K562 (cell line): ENCODE results near the gene SIGLEC11. TPM values are rescaled to one million over a fixed set of nuclear protein-coding genes. Genes with fewer than 3 reads are reported as not detected.
A peak's percentile ranks its signal among the peaks of the same experiment; 100 is the strongest.

ENCODE experiments used
- ATAC-seq: fragments of 200-7000 bp; cut with Tn5 transposase; 3 replicates; pipeline ENCODE4 v1.9.1; 2020; ENCODE audit warnings: moderate library complexity
- BruUV-seq: library from RNA; stranded (reverse); fragments of 400-500 nt; replicated peaks from 2 replicates; lab custom pipeline; 2021; lab: Mats Ljungman, UMichigan
- CTCF ChIA-PET: fragments of 300-600 bp; formaldehyde crosslinking; extraction: SDS; loops from one replicate; lab custom pipeline; 2021; ENCODE audit warnings: low intra/inter-chr PET ratio; lab: Yijun Ruan, JAX
- POLR2A ChIA-PET: fragments of 300-600, 350-650 bp; sonication (Branson Sonifier 250); formaldehyde crosslinking; extraction: SDS; loops from one replicate; lab custom pipeline; 2021; ENCODE audit warnings: antibody characterized with exemption, inconsistent platforms; lab: Yijun Ruan, JAX
- DNase-seq, 4 experiments: peaks; one replicate each; pipeline versions ENCODE4 v3.0.0 to v3.0.0-alpha.2; 2011 to 2018; ENCODE audit warnings: low spot score in 3 of 4, mixed read lengths in 3 of 4; ENCODE audit errors: extremely low read depth in 1 of 4
- FAIRE-seq: peaks from 2 replicates; lab custom pipeline; 2011; peaks lifted over from hg19 to GRCh38; lab: Jason Lieb, UNC
- H2AFZ ChIP-seq: 2 replicates; pipeline ENCODE4 v1.6.0; 2011; ENCODE audit warnings: low read depth, low read length, control low read depth, inconsistent platforms
- H3K27ac ChIP-seq: fragments of 200-600 bp; 3 replicates; pipeline ENCODE4 v1.8.0; 2011; ENCODE audit warnings: low read depth, mild to moderate bottlenecking, control low read depth, inconsistent platforms, low read length, moderate library complexity, mixed read lengths; ENCODE audit errors: extremely low read depth
- H3K27me3 ChIP-seq, 2 experiments: fragments of 300-600 bp in 1 of 2; 2 replicates in 1 of 2; 3 replicates in 1 of 2; pipeline versions ENCODE4 v1.6.0 to v1.8.0; 2011; ENCODE audit warnings: inconsistent platforms in 2 of 2, low read length in 2 of 2, mild to moderate bottlenecking in 1 of 2, mixed read lengths in 1 of 2, moderate library complexity in 1 of 2; ENCODE audit not compliant: control insufficient read depth in 2 of 2, insufficient read depth in 2 of 2
- H3K36me3 ChIP-seq: fragments of 300-600 bp; 3 replicates; pipeline ENCODE4 v1.8.0; 2011; ENCODE audit warnings: mild to moderate bottlenecking, low read length, inconsistent platforms; ENCODE audit not compliant: control insufficient read depth, insufficient read depth
- H3K4me1 ChIP-seq, 2 experiments: fragments of 200-600 bp in 1 of 2; replicated peaks in 1 of 2; 2 replicates in 1 of 2; 3 replicates in 1 of 2; pipeline versions ENCODE4 v1.5.1 to v1.8.0; 2011; ENCODE audit warnings: inconsistent platforms in 2 of 2, low read length in 2 of 2, mild to moderate bottlenecking in 1 of 2, mixed read lengths in 1 of 2, moderate library complexity in 1 of 2; ENCODE audit not compliant: control insufficient read depth in 2 of 2, insufficient read depth in 2 of 2
- H3K4me2 ChIP-seq: 2 replicates; pipeline ENCODE4 v1.6.1; 2011; ENCODE audit warnings: low read length, control low read depth, inconsistent platforms, mixed read lengths; ENCODE audit not compliant: insufficient read depth
- H3K4me3 ChIP-seq: fragments of 200-600 bp; sonication (generic), shearing (Covaris generic); 2 replicates; pipeline ENCODE4 v1.5.1; 2016; ENCODE audit warnings: control low read depth, inconsistent platforms
- H3K79me2 ChIP-seq: fragments of 200-600 bp; 3 replicates; pipeline ENCODE4 v1.8.0; 2011; ENCODE audit warnings: low read length, inconsistent platforms; ENCODE audit not compliant: control insufficient read depth, insufficient read depth
- H3K9ac ChIP-seq, 2 experiments: 2 replicates each; pipeline versions ENCODE4 v1.6.0 to v1.6.1; 2011; ENCODE audit warnings: low read depth in 2 of 2, low read length in 2 of 2, control low read depth in 1 of 2, inconsistent platforms in 1 of 2, mild to moderate bottlenecking in 1 of 2, mixed read lengths in 1 of 2; ENCODE audit not compliant: insufficient read depth in 1 of 2
- H3K9me1 ChIP-seq: one replicate; pipeline ENCODE4 v1.6.0; 2011; ENCODE audit warnings: inconsistent platforms, mild to moderate bottlenecking, low read length, moderate library complexity; ENCODE audit not compliant: control insufficient read depth, insufficient read depth
- H3K9me3 ChIP-seq: replicated peaks from 2 replicates; pipeline ENCODE4 v1.5.1; 2011; ENCODE audit warnings: low read depth, low read length, inconsistent platforms; ENCODE audit not compliant: control insufficient read depth, insufficient read depth
- H4K20me1 ChIP-seq: replicated peaks from 2 replicates; pipeline ENCODE4 v1.6.1; 2011; ENCODE audit warnings: low read length, inconsistent platforms, mixed read lengths; ENCODE audit not compliant: control insufficient read depth, insufficient read depth
- ERF ChIP-seq: fragments of 450-650 bp; formaldehyde crosslinking; IDR thresholded peaks from 2 replicates; pipeline ENCODE4 v1.4.0; 2020; ENCODE audit warnings: mild to moderate bottlenecking, mixed read lengths
- KLF6 ChIP-seq: fragments of 250-450 bp; sonication (Bioruptor Pico); IDR thresholded peaks from 2 replicates; pipeline ENCODE4 v1.4.0; 2020; ENCODE audit warnings: mild to moderate bottlenecking, moderate library complexity, borderline replicate concordance
- MAZ ChIP-seq, 2 experiments: fragments of 450-650 bp in 1 of 2; sonication (generic) in 1 of 2; formaldehyde crosslinking; IDR thresholded peaks in 1 of 2; conservative IDR thresholded peaks in 1 of 2; 2 replicates each; pipeline versions ENCODE4 v1.4.0 to v1.5.0; 2020; ENCODE audit warnings: mild to moderate bottlenecking in 1 of 2, missing genetic modification reagents in 1 of 2
- MYC ChIP-seq, 2 experiments: fragments of 250-450 bp in 1 of 2; sonication (Bioruptor Pico) in 1 of 2; IDR thresholded peaks; 2 replicates each; pipeline versions ENCODE4 v1.5.1 to v1.6.1; 2012 to 2021; ENCODE audit warnings: low read depth in 2 of 2, borderline replicate concordance in 1 of 2, improper control_type of control experiment in 1 of 2, low read length in 1 of 2, mild to moderate bottlenecking in 1 of 2, moderate library complexity in 1 of 2
- NFXL1 ChIP-seq: fragments of 450-650 bp; formaldehyde crosslinking; IDR thresholded peaks from 2 replicates; pipeline ENCODE4 v1.4.0; 2021; ENCODE audit warnings: mild to moderate bottlenecking
- POLR2A ChIP-seq: fragments of 450-650 bp; conservative IDR thresholded peaks from 2 replicates; pipeline ENCODE4 v1.6.1; 2016
- POLR2G ChIP-seq: fragments of 200-400 bp; formaldehyde crosslinking; IDR thresholded peaks from 2 replicates; pipeline ENCODE4 v1.6.1; 2017; ENCODE audit warnings: low read depth, mild to moderate bottlenecking, antibody characterized with exemption, low read length, moderate library complexity
- RCOR1 ChIP-seq, 2 experiments: IDR thresholded peaks; 2 replicates each; pipeline ENCODE4 v1.6.1; 2012; ENCODE audit warnings: low read depth in 2 of 2, low read length in 2 of 2, borderline replicate concordance in 1 of 2, improper control_type of control experiment in 1 of 2
- RHOXF2B ChIP-seq: fragments of 250-450 bp; sonication (Bioruptor Pico); conservative IDR thresholded peaks from 2 replicates; pipeline ENCODE4 v1.5.1; 2021
- TBP ChIP-seq: optimal IDR thresholded peaks from 2 replicates; pipeline ENCODE3; 2011; ENCODE audit warnings: low read depth, low read length, improper control_type of control experiment
- TEAD1 ChIP-seq, 2 experiments: fragments of 450-650 bp in 1 of 2; sonication (generic) in 1 of 2; formaldehyde crosslinking; IDR thresholded peaks; 2 replicates each; pipeline versions ENCODE4 v1.4.0 to v1.8.0; 2020 to 2022; ENCODE audit warnings: mild to moderate bottlenecking in 2 of 2, missing genetic modification reagents in 1 of 2
- ZNF41 ChIP-seq: fragments of 250-450 bp; sonication (Bioruptor Pico); conservative IDR thresholded peaks from 2 replicates; pipeline ENCODE4 v1.4.0; 2020; ENCODE audit warnings: mild to moderate bottlenecking
- ZNF696 ChIP-seq: fragments of 250-450 bp; sonication (Bioruptor Pico); conservative IDR thresholded peaks from 2 replicates; pipeline ENCODE4 v1.4.0; 2020; ENCODE audit warnings: mild to moderate bottlenecking, moderate library complexity
- WGBS: fragments of 100-300 bp; shearing (Covaris generic); methylation state at CpG from one replicate; pipeline ENCODE4 v1.1.6; 2016; ENCODE audit warnings: low coverage, mixed read lengths; ENCODE audit not compliant: insufficient coverage; ENCODE audit errors: missing lambda C conversion rate; 5-methylcytosine and 5-hydroxymethylcytosine counted together
- in situ Hi-C: fragments of 300-500 bp; cut with MboI; formaldehyde crosslinking; loops from 4 replicates; pipeline ENCODE4 v1.15.0; 2018; ENCODE audit warnings: inconsistent platforms, mixed read lengths
- intact Hi-C: fragments of 100-400 bp; cut with micrococcal nuclease; formaldehyde crosslinking; loops from 2 replicates; pipeline ENCODE4 v1.14.2; 2022
- polyA plus RNA-seq, 8 experiments: library from polyadenylated mRNA; depleted of rRNA in 4 of 8; stranded (reverse) in 5 of 8; unstranded in 3 of 8; fragments of >200 nt; fragmentation: Nextera tagmentation in 2 of 8; fragmentation: Illumina TruSeq in 1 of 8; extraction: Ambion mirVana in 2 of 8; extraction: Trizol in 1 of 8; gene quantifications; 2 replicates each; pipeline versions ENCODE4 v1.2.1 to v1.2.3, GENCODE V29; 2011 to 2014; ENCODE audit warnings: inconsistent platforms in 1 of 8, missing spikeins in 1 of 8
- total RNA-seq, 7 experiments: library from RNA; depleted of rRNA in 6 of 7; stranded (reverse); fragments of >200 nt in 6 of 7; fragmentation: Illumina TruSeq in 2 of 7; extraction: Trizol in 2 of 7; gene quantifications; 2 replicates each; pipeline versions ENCODE4 v1.2.1 to v1.2.3, GENCODE V29; 2011 to 2021; ENCODE audit warnings: low replicate concordance in 1 of 7
- TF ChIP-seq, protein P1 (sequence below): fragments of 450-650 bp; formaldehyde crosslinking; IDR thresholded peaks from 2 replicates; pipeline ENCODE4 v1.4.0; 2020; ENCODE audit warnings: mild to moderate bottlenecking, moderate library complexity
- TF ChIP-seq, protein P2 (sequence below), 2 experiments: fragments of 450-650 bp; IDR thresholded peaks; 2 replicates each; pipeline ENCODE4 v1.6.1; 2018; ENCODE audit warnings: mild to moderate bottlenecking in 2 of 2, low read depth in 1 of 2; ENCODE audit not compliant: partially characterized antibody in 2 of 2

Gene SIGLEC11
- total and polyA plus RNA-seq, 9 of the 15 experiments (the other 6 are each of a cell fraction or from before 2014, with no cell fraction given): not detected

DNA sequence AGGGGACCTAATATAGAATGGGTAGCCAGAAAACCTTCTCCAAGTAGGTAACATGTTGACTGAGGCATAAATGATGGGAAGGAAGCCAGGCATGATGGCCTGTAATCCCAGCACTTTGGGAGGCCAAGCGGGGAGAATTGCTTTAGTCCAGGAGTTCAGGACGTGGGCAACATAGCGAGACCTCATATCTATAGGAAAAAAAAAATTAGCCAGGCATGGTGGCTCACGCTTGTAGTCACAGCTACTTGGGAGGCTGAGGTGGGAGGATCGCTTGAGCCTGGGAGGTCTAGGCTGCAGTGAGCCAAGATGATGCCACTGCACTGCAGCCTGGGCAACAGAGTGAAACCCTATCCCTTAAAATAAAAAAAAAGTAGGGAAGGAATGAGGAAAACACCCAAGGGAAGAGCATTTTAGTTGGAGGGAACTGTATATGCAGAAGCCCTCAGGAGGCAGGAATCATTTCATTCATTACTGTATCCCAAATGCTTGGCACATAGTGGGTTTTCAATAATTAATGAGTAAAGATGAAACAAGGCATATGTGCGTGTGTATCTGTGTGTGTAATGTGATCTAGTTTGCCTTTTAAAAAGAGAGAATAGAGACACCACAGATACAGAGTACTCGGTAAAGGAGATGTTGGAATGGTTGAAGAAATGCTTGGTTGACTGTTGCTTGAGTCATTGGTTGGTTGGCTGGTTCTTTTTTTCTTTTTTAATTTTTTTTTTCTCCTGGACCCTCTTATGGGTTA is 29.5 kb downstream of the SIGLEC11 start:
- WGBS: 92% methylated on average over 7 of the region's 7 CpGs
- POLR2A ChIA-PET: interaction anchor here (6.4 kb wide), 1 partner anchor 17 kb away, joined by 105 read pairs; no protein-coding TSS in a partner anchor
- no peak overlapping the region for H2AFZ ChIP-seq
- H3K79me2 ChIP-seq: peaks cover 46% of the 10 kb centered on the region
- in situ Hi-C loops (loop anchor here (10.0 kb wide), 1 partner anchor 163 kb away; no protein-coding TSS in a partner anchor), intact Hi-C loops (no loop called here)
- CTCF ChIA-PET: no interaction called here
- DNase-seq (no peak), FAIRE-seq (no peak), ATAC-seq (no peak)
- H3K9ac ChIP-seq: no peak overlapping the region
- no peaks in the 10 kb centered on the region for H3K27me3 ChIP-seq
- H3K9me3 ChIP-seq: no peaks in the 10 kb centered on the region
- H3K4me1 ChIP-seq: peaks cover 22 to 50% of the 10 kb centered on the region in 2 experiments
- no peak overlapping the region for H3K27ac ChIP-seq
- H4K20me1 ChIP-seq: peaks cover 12% of the 10 kb centered on the region
- peaks cover 5% of the 10 kb centered on the region for H3K9me1 ChIP-seq
- no TSS peak for BruUV-seq
- H3K36me3 ChIP-seq: peaks cover 26% of the 10 kb centered on the region
- H3K4me3 ChIP-seq: no peak overlapping the region
- peak overlapping the region; percentile 85; the same call in 1 of the 2 replicates for H3K4me2 ChIP-seq
- TF ChIP-seq ERF (CRISPR knock-in tag): 0 out of 2 replicates have a peak, but pooled peaks have one; percentile 24
- TF ChIP-seq ZNF696 (CRISPR knock-in tag): 0 out of 2 replicates have a peak, but pooled peaks have one; percentile 46
- TF ChIP-seq RCOR1 (IDR thresholded peaks at IDR 0.05; ENCODE audit: borderline replicate concordance in 1 of 2, low read depth in 2 of 2, low read length in 2 of 2): no peak
- no peak for TF ChIP-seq KLF6 (CRISPR knock-in tag)
- peak; percentile 14 to 25; a peak in 1 of 4 replicates for TF ChIP-seq MAZ (CRISPR knock-in tag; conservative IDR thresholded peaks at IDR 0.05 in 1 of 2, IDR thresholded peaks at IDR 0.05 in 1 of 2)
- no peak for TF ChIP-seq TBP
- peak; percentile 83 for TF ChIP-seq NFXL1 (CRISPR knock-in tag)
- 0 out of 2 replicates have a peak, but pooled peaks have one; percentile 11 for TF ChIP-seq ZNF41 (CRISPR knock-in tag)
- TF ChIP-seq POLR2G: peak; percentile 54
- TF ChIP-seq, protein P1, sequence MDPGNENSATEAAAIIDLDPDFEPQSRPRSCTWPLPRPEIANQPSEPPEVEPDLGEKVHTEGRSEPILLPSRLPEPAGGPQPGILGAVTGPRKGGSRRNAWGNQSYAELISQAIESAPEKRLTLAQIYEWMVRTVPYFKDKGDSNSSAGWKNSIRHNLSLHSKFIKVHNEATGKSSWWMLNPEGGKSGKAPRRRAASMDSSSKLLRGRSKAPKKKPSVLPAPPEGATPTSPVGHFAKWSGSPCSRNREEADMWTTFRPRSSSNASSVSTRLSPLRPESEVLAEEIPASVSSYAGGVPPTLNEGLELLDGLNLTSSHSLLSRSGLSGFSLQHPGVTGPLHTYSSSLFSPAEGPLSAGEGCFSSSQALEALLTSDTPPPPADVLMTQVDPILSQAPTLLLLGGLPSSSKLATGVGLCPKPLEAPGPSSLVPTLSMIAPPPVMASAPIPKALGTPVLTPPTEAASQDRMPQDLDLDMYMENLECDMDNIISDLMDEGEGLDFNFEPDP (CRISPR knock-in tag): 0 out of 2 replicates have a peak, but pooled peaks have one; percentile 24
- TF ChIP-seq, protein P2, sequence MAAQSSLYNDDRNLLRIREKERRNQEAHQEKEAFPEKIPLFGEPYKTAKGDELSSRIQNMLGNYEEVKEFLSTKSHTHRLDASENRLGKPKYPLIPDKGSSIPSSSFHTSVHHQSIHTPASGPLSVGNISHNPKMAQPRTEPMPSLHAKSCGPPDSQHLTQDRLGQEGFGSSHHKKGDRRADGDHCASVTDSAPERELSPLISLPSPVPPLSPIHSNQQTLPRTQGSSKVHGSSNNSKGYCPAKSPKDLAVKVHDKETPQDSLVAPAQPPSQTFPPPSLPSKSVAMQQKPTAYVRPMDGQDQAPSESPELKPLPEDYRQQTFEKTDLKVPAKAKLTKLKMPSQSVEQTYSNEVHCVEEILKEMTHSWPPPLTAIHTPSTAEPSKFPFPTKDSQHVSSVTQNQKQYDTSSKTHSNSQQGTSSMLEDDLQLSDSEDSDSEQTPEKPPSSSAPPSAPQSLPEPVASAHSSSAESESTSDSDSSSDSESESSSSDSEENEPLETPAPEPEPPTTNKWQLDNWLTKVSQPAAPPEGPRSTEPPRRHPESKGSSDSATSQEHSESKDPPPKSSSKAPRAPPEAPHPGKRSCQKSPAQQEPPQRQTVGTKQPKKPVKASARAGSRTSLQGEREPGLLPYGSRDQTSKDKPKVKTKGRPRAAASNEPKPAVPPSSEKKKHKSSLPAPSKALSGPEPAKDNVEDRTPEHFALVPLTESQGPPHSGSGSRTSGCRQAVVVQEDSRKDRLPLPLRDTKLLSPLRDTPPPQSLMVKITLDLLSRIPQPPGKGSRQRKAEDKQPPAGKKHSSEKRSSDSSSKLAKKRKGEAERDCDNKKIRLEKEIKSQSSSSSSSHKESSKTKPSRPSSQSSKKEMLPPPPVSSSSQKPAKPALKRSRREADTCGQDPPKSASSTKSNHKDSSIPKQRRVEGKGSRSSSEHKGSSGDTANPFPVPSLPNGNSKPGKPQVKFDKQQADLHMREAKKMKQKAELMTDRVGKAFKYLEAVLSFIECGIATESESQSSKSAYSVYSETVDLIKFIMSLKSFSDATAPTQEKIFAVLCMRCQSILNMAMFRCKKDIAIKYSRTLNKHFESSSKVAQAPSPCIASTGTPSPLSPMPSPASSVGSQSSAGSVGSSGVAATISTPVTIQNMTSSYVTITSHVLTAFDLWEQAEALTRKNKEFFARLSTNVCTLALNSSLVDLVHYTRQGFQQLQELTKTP (IDR thresholded peaks at IDR 0.05; ENCODE audit: low read depth in 1 of 2, partially characterized antibody in 2 of 2): peak in 1 of 2 experiments; percentile 41
- TF ChIP-seq TEAD1 (CRISPR knock-in tag; IDR thresholded peaks at IDR 0.05): peak in 1 of 2 experiments; percentile 29; a peak in 1 of 4 replicates
- TF ChIP-seq POLR2A: 0 out of 2 replicates have a peak, but pooled peaks have one; percentile 33
- TF ChIP-seq MYC (IDR thresholded peaks at IDR 0.05; ENCODE audit: low read depth, low read length): no peak
- 0 out of 2 replicates have a peak, but pooled peaks have one; percentile 16 for TF ChIP-seq MYC (CRISPR knock-in tag; IDR thresholded peaks at IDR 0.05; ENCODE audit: borderline replicate concordance, low read depth)
- 0 out of 2 replicates have a peak, but pooled peaks have one; percentile 14 for TF ChIP-seq RHOXF2B
